ENCODE results near the gene NR2C2AP. TPM values are rescaled to one million over a fixed set of nuclear protein-coding genes. Genes with fewer than 3 reads are reported as not detected.

The NR2C2AP gene
- polyA plus RNA-seq, 1 experiment: 12.1 TPM

DNA sequence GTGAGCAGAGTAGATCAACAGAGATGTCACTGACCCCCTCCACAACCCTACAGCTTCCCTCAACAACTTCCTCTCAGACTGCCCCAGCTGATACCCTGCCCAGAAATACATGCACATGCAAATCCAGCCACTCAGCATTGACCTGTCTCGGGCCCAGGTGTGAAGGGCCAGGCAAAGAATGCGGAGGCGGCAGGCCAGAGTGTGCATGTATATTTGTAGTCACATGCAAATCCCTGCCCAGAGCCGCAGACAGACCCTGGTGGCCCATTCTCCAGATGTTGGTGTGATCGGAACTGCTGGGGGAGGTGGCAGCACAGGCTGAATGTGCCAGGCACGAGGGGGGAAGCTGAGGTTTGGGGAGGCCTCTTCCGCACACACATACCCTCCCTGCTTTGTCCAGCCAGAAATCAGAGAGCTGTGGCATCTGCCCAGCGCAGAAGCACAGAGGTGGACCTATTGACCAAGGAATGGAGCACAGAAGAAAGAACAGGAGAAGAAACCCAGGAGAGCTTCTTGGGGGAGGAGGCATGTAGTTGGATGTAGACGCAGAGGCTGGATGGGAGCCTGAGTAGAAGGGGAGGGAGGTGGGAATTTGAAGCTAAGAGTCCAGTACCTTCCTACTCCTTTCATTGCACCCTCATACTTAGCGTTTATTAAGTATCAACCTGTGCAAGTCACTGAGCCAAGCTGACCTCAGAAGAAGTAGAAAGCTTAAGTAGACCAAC lies 47.6 kb downstream of the NR2C2AP start:
- ChIA-PET CTCF (interaction anchor here (6.0 to 6.1 kb wide), 2 partner anchors 10 to 19 kb away, joined by 34 to 51 read pairs; no protein-coding TSS in a partner anchor), POLR2A (no interaction called here)
- TF ChIP-seq, protein P1, sequence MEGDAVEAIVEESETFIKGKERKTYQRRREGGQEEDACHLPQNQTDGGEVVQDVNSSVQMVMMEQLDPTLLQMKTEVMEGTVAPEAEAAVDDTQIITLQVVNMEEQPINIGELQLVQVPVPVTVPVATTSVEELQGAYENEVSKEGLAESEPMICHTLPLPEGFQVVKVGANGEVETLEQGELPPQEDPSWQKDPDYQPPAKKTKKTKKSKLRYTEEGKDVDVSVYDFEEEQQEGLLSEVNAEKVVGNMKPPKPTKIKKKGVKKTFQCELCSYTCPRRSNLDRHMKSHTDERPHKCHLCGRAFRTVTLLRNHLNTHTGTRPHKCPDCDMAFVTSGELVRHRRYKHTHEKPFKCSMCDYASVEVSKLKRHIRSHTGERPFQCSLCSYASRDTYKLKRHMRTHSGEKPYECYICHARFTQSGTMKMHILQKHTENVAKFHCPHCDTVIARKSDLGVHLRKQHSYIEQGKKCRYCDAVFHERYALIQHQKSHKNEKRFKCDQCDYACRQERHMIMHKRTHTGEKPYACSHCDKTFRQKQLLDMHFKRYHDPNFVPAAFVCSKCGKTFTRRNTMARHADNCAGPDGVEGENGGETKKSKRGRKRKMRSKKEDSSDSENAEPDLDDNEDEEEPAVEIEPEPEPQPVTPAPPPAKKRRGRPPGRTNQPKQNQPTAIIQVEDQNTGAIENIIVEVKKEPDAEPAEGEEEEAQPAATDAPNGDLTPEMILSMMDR (IDR thresholded peaks at IDR 0.05; ENCODE audit: insufficient read depth, low read depth, low read length): no peak
- no peaks in the 10 kb centered on the region for H3K36me3 ChIP-seq (ENCODE audit: control insufficient read depth, insufficient read depth, low read length)
- DNase-seq (ENCODE audit: low read depth): no peak
- no peaks in the 10 kb centered on the region for H3K27me3 ChIP-seq (ENCODE audit: control insufficient read depth, insufficient read depth, low read length)
- no peak overlapping the region for H3K4me3 ChIP-seq (ENCODE audit: low read depth, low read length)

DNA sequence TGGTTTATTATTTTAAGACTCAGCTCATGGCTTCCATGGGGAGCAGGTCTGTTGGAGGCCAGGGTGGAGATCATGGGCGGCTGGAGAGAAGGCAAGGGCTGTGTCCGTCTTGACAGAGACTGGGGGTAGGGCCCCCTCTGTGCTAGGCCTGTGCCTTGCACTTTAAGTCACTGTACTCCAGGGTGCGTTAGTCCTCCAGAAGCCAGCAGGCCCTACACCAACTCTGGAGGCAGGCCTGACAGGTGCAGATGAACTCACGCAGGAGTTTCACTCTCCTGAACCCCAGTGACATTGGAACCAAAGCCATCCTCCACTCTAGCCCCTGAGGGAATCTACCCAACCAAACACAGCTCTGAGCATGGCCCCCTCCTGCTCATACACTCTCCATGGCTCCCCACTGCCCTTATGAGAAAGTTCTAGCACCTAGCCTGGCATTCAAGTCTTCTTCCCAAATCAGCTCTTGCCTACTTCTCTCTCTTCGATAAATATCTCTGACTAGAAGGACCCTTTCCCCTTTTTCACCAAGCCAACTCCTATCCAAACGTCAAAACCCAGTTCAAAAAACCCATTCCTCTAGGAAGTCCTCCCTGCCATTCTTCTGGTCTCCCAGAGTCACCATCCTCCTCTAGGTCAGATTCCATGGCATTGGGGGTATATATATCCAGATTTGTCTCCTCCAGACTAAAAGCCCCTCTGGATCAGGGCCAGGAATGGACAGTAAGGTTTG lies 48.3 kb downstream of the NR2C2AP start:
- ChIA-PET POLR2A (no interaction called here), CTCF (interaction anchor here (1.5 to 6.1 kb wide), 3 partner anchors 9 to 20 kb away, joined by 5 to 51 read pairs (median 34); no protein-coding TSS in a partner anchor)
- no peaks in the 10 kb centered on the region for H3K36me3 ChIP-seq (ENCODE audit: control insufficient read depth, insufficient read depth, low read length)
- no peaks in the 10 kb centered on the region for H3K27me3 ChIP-seq (ENCODE audit: control insufficient read depth, insufficient read depth, low read length)
- no peak for DNase-seq (ENCODE audit: low read depth)
- TF ChIP-seq, protein P1 (IDR thresholded peaks at IDR 0.05; ENCODE audit: insufficient read depth, low read depth, low read length): no peak
- H3K4me3 ChIP-seq (ENCODE audit: low read depth, low read length): no peak overlapping the region

DNA sequence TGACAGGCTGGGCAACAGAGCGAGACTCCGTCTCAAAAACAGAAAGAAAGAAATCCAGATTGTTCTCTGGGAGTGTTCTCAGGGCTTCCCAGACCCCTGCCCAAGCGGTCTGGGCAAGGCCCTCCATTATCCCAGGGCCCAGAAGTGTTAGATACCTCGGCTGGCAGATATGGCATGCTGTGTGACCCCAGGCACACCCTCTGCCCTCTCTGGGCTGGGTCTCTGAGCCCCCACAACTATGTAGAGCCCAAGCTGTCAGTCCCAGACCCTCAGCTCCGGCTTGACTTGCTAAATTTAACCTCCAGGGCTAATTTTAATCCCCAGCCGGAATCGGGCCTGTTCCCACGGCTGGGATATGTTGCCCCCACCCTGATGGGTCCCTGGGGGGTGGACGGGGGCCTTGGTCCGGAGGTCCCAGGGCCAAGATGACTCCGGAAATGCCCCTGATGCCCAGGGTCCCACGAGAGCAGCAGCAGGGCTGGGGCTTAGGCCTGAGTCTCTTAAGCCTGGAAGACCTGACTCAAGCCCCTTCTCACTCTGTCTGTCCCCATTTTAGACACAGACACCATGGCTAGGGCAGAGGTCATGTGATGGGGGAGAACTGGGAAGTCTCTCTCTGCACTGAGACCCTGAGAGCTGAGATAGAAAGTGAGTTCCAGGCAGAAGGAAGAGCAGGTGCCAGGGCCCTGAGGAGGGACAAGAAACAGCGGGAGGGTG lies 50.4 kb downstream of the NR2C2AP start:
- H3K36me3 ChIP-seq (ENCODE audit: control insufficient read depth, insufficient read depth, low read length): peaks cover 1% of the 10 kb centered on the region; the same call in 1 of the 2 replicates
- no peak for DNase-seq (ENCODE audit: low read depth)
- TF ChIP-seq, protein P1 (IDR thresholded peaks at IDR 0.05; ENCODE audit: insufficient read depth, low read depth, low read length): no peak
- ChIA-PET POLR2A (no interaction called here), CTCF (no interaction called here)
- no peak overlapping the region for H3K4me3 ChIP-seq (ENCODE audit: low read depth, low read length)
- no peaks in the 10 kb centered on the region for H3K27me3 ChIP-seq (ENCODE audit: control insufficient read depth, insufficient read depth, low read length)

DNA sequence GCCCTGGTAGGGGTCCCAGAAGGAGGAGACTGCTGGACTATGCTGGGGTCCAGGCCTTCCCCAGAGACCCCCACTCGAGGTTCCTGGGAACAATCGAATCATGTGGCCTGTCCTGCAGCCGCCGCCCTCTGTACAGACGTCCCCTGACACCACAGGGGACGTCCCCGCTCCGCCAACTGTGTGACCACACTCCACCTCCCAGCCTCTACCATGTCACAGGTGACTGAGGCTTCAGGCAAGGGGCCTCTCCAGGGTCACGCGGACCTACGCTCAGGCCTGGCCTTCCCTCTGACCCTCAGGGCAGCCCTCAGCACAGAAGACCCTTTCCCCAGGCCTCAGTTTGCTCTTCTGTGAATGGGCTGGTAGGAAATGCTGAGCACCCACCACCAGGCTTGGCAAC lies 51.8 kb downstream of the NR2C2AP start:
- Histone ChIP-seq H3K36me3 (ENCODE audit: control insufficient read depth, insufficient read depth, low read length) (peaks cover 8% of the 10 kb centered on the region), H3K27me3 (ENCODE audit: control insufficient read depth, insufficient read depth, low read length) (no peaks in the 10 kb centered on the region), H3K4me3 (ENCODE audit: low read depth, low read length) (no peak overlapping the region)
- TF ChIP-seq, protein P1 (IDR thresholded peaks at IDR 0.05; ENCODE audit: insufficient read depth, low read depth, low read length): no peak
- ChIA-PET POLR2A (no interaction called here), CTCF (no interaction called here)
- no peak for DNase-seq (ENCODE audit: low read depth)

Small RNAs within 50 kb of the gene (small RNA-seq; reads per million reads assigned to genes)
- not detected for gene RNU6-1028P (ENCODE audit: insufficient read length, low read depth, low replicate concordance)

Other genes with a start within 250 kb of the NR2C2AP start
- 33.0 and 37.4 TPM in 2 replicates for gene SUGP2, start 169.9 kb downstream of the NR2C2AP start, polyA plus RNA-seq (2011; rRNA removed)
- 20.7 and 31.5 TPM in 2 replicates for gene ARMC6, start 169.8 kb downstream of the NR2C2AP start, polyA plus RNA-seq (2011; rRNA removed)
- 3.8 and 5.8 TPM in 2 replicates for gene SLC25A42, start 139.4 kb downstream of the NR2C2AP start, polyA plus RNA-seq (2011; rRNA removed)
- gene TMEM161A, start 64.9 kb downstream of the NR2C2AP start, polyA plus RNA-seq (2011; rRNA removed): 23.6 and 40.1 TPM in 2 replicates
- gene MEF2B, start 33.2 kb downstream of the NR2C2AP start, polyA plus RNA-seq (2011; rRNA removed): 0.10 and 0.39 TPM in 2 replicates
- gene BORCS8, start 11.3 kb downstream of the NR2C2AP start, polyA plus RNA-seq (2011; rRNA removed): 23.2 and 27.5 TPM in 2 replicates
- 61.6 and 72.5 TPM in 2 replicates for gene RFXANK, start 11.2 kb downstream of the NR2C2AP start, polyA plus RNA-seq (2011; rRNA removed)
- gene NCAN, start 8.5 kb upstream of the NR2C2AP start, polyA plus RNA-seq (2011; rRNA removed): not detected in 2 replicates
- gene TM6SF2, start 69.9 kb upstream of the NR2C2AP start, polyA plus RNA-seq (2011; rRNA removed): 3.1 and 5.6 TPM in 2 replicates
- 28.9 and 34.1 TPM in 2 replicates for gene SUGP1, start 117.1 kb upstream of the NR2C2AP start, polyA plus RNA-seq (2011; rRNA removed)
- 16.0 and 25.9 TPM in 2 replicates for gene MAU2, start 117.4 kb upstream of the NR2C2AP start, polyA plus RNA-seq (2011; rRNA removed)
- 18.2 and 24.2 TPM in 2 replicates for gene GATAD2A, start 202.3 kb upstream of the NR2C2AP start, polyA plus RNA-seq (2011; rRNA removed)

All from BJ (cell line).